Measurements from ENCODE around the gene PPFIBP1. TPM values are rescaled to one million over a fixed set of nuclear protein-coding genes. Genes with fewer than 3 reads are reported as not detected.

Gene PPFIBP1
- 439 and 732 TPM in 2 replicates for total RNA-seq

GRCh38 chr12:27523642-27524493 is at the start of gene PPFIBP1:
Gene PPFIBP1, plus strand, starts transcription at chr12:27524206. Its CDS starts 109,191 bp downstream, at chr12:27633397.
- DNase-seq (ENCODE audit: low read depth in 2 of 2), result peak; percentile 96 to 99

- DNase-seq (ENCODE audit: low read depth in 2 of 2), result no peak
These were observed 49.7 kb upstream of the PPFIBP1 start for GRCh38 chr12:27474344-27474743.

GRCh38 chr12:27477049-27477448 is 47.0 kb upstream of the PPFIBP1 start:
- no peak for DNase-seq (ENCODE audit: low read depth in 2 of 2)

DNA sequence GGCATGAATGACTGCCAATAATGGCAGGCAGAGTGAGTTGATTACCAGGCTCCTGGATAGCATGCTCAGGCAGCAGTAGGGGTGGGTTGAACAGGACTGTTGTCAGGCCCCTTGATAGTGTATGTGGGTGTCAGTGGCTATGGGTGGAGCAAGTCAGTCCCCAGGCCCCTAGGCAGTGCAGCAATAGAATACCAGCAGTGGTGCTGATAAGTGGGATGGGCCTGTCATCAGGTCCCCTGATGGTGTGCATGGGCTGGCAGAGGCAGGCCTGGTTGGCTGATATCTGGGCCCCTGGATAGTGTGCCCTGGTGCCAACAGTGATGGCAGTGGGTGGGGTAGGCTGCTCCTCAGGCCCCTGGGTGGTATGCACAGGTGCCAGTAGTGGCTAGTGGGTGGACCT is 45.1 kb upstream of the PPFIBP1 start:
- DNase-seq (ENCODE audit: low read depth in 2 of 2), result no peak

GRCh38 chr12:27480016-27480415 is 44.0 kb upstream of the PPFIBP1 start:
- no peak for DNase-seq (ENCODE audit: low read depth in 2 of 2)

DNA sequence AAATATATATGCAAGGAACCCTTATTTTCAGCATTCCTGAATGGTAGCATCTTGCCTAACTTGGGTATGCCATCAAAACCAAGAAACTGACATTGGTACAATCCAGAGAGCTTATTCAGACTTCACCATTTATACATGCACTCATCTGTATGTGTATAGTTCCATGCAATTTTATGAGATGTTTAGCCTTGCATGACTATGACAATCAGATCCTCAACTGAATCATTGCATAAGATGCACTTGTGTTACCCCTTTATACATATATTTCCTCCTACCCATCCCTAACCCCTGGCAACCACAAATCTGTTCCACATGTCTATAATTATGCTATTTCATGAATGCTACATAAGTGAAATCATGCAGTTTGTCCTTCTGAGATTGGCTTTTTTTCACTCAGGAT is 37.0 kb upstream of the PPFIBP1 start:
- DNase-seq (ENCODE audit: low read depth in 2 of 2), result no peak

GRCh38 chr12:27488479-27488878 is 35.5 kb upstream of the PPFIBP1 start:
- DNase-seq (ENCODE audit: low read depth in 2 of 2), result peak in 1 of 2 donors; percentile 41

- no peak for DNase-seq (ENCODE audit: low read depth in 2 of 2)
These were observed 32.8 kb upstream of the PPFIBP1 start for GRCh38 chr12:27491226-27491625.

DNA sequence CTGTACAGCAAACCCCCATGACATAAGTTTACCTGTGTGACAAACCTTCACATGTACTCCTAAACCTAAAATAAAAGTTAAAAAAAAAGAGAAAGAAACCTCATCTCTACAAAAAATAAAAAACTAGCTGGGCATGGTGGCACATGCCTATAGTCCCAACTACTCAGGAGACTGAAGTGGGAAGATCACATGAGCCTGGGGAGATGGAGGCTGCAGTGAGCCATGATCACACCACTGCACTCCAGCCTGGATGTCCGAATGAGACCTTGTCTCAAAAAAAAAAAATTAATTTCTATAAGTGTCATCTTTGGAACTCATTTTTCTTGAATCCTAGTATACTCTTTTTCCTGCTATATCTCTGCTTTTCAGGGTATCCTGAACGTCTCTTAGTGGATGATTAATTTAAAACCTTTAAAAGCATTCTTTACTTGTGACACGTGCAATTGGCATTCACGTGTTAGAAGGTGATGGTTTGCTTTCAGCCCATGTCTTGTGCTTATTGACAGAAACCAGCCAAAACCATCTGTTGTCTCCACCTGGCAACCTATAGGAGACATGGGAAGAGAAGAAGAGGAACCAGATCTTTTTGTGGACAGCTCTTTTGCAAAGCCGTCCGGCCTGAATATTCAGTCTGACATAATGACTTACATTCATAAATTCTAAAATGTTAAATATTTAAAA is 30.6 kb upstream of the PPFIBP1 start:
- DNase-seq (ENCODE audit: low read depth in 2 of 2), result no peak

- DNase-seq (ENCODE audit: low read depth in 2 of 2), result no peak
These were observed 26.6 kb upstream of the PPFIBP1 start for GRCh38 chr12:27497446-27497845.

DNA sequence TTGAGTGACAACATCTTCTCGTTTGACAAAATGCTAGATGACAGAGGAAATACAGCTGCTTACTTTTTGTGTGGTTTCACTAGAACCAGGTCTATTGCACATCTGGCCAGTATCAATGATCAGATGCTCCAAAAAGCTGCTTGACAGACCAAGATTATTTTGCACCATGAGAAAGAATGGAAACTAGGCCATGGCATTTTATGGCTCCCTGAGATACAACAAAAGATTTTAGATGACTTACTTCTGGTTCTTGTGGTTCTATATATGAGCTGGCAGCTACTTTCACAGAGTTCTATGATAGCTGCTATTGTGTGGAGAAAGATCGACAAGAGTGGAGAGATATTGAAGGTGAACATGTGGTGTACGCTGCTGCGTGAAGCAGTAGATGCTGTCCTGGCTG is 25.9 kb upstream of the PPFIBP1 start:
- DNase-seq (ENCODE audit: low read depth in 2 of 2), result no peak

GRCh38 chr12:27498761-27499160 is 25.2 kb upstream of the PPFIBP1 start:
- no peak for DNase-seq (ENCODE audit: low read depth in 2 of 2)

- DNase-seq (ENCODE audit: low read depth in 2 of 2), result no peak
These were observed 24.6 kb upstream of the PPFIBP1 start for GRCh38 chr12:27499377-27499776.

DNA sequence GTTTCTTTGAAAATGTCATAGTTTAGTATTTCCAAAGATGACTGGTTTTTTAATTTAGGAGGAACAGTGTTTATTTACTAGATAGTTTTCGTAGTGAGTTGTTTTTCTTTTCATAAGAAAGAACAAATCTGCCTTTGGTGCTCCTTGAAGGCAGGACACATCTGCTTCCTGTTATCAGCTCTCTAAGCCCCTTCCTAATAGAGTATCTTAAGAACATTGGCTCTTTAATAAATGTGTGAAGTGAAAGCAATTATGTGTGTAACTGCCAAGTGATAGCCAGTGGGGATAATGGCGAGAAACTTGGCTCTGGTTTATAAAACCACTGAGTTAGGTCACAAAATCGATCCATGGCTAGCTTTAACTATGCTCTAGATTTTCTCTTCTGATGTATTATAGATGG is 23.5 kb upstream of the PPFIBP1 start:
- peak in 1 of 2 donors; percentile 69 for DNase-seq (ENCODE audit: low read depth in 2 of 2)

DNA sequence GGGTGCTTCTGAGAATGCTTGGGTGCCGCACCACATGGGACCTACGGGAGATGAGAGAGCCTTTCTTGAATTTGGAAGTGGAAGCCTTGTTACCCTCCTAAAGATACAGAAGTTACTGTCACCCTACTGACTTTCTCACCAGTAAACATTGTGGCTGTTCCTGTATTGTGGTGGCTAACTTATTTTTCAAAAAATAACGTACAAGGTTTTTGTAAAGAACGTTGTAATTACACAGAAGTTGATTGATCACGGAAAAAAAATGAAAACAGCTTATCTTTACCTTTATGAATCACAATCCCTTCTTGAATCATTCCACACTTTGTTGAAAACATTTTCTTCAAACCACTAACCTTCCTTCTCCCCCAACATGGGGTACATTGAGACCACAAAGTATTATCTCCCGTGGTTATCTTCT is 22.0 kb upstream of the PPFIBP1 start:
- DNase-seq (ENCODE audit: low read depth in 2 of 2), result no peak

- peak in 1 of 2 donors; percentile 71 for DNase-seq (ENCODE audit: low read depth in 2 of 2)
These were observed 19.5 kb upstream of the PPFIBP1 start for GRCh38 chr12:27504507-27504906.

GRCh38 chr12:27505109-27505508 is 18.9 kb upstream of the PPFIBP1 start:
- no peak for DNase-seq (ENCODE audit: low read depth in 2 of 2)

DNA sequence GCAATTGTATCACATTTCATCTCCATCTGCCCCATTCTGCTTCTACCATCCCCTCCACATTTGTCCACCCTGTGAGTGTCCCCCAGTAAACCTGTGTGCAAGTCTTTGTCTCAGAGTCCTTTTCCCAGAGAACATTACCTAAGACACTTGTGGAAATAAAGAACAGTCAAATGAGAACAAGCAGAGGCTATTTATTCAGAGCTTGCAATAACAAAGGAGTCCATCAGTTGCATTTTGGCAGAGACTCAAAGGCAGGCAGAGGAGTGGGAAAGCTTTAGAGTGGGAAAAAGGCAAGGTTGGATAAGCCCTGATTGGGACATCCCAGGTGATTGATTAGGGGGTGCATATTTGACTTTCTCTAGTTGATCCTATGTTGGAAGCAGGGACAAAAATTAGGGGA is 18.2 kb upstream of the PPFIBP1 start:
- DNase-seq (ENCODE audit: low read depth in 2 of 2), result peak in 1 of 2 donors; percentile 48

DNA sequence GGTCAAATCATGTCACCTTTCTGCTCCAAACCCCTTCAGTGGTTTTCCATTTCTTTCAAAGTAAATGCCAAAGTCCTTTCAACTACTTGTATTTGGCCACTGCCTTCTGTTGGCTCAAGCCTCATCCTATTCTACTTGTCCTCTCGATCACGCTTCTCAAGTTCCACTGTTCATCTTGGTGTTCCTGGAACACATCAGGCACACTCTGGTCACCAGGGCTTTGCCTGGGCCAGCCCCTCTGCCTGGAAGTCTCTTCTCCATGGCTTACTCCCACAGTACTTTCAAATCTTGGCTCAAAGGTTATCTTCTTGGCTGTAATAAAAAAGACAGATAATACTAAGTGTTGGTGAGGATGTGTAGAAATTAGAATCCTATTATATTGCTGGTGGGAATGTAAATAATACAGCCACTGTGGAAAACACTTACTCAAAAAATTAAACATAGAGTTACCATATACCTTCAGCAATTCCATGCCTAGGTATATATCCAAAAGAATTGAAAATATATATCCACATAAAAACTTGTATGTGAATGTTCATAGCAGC is 17.3 kb upstream of the PPFIBP1 start:
- no peak for DNase-seq (ENCODE audit: low read depth in 2 of 2)

DNA sequence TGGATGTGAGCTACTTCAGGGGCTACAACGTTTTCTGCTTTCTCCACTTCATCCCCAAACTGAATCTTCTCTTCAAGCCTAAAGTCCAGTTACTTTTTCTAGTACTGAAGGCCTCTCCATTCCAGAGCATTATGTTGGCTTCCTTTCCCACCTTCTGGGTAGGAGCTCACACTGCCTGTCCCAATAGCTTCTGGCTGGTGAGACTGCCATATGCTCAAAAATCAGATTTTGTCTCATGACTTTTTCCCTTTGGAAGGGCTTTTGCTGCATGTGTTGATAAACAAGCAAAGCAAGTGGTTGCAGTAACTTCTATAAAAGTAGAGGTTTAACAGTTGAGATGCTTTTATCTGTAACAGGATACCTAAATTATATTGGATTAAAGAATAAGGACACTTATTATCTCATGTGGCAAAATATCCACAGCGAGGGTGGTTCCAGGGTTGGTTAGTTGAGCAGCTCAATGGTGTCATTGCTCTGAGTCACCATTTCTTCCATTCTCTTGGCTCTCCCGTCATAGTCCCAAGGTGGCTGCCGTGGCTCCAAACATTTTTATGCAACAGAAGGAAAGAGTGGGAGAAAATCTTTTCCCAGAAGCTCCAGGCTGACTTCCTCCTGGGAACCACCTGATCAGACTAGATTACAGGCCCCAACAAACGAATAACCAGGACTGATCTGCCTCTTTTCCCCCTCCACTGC is 15.1 kb upstream of the PPFIBP1 start:
- DNase-seq (ENCODE audit: low read depth in 2 of 2), result no peak

- DNase-seq (ENCODE audit: low read depth in 2 of 2), result no peak
These were observed 12.8 kb upstream of the PPFIBP1 start for GRCh38 chr12:27511031-27511722.

All from dermis microvascular lymphatic vessel endothelial cell (primary cell).